Osteocyte (in vitro differentiated cells): ENCODE measurements around the gene MANSC4. TPM values are rescaled to one million over a fixed set of nuclear protein-coding genes. Genes with fewer than 3 reads are reported as not detected.

Experiments used
- DNase-seq: peaks from one replicate; pipeline ENCODE4 v3.0.0; 2021; ENCODE audit warnings: mixed read lengths; ENCODE audit not compliant: unreplicated experiment; ENCODE audit errors: extremely low spot score
- H3K27ac Mint-ChIP-seq: one replicate; pipeline ENCODE4 v1.8.0; 2021; ENCODE audit warnings: mild to moderate bottlenecking, mixed read lengths; ENCODE audit not compliant: unreplicated experiment
- H3K27me3 Mint-ChIP-seq: one replicate; pipeline ENCODE4 v1.8.0; 2021; ENCODE audit warnings: mixed read lengths; ENCODE audit not compliant: unreplicated experiment
- H3K36me3 Mint-ChIP-seq: one replicate; pipeline ENCODE4 v1.8.0; 2021; ENCODE audit warnings: mixed read lengths; ENCODE audit not compliant: unreplicated experiment
- H3K4me1 Mint-ChIP-seq: one replicate; pipeline ENCODE4 v1.8.0; 2021; ENCODE audit warnings: mixed read lengths; ENCODE audit not compliant: unreplicated experiment
- H3K4me3 Mint-ChIP-seq: one replicate; pipeline ENCODE4 v1.8.0; 2021; ENCODE audit warnings: mild to moderate bottlenecking, moderate library complexity, mixed read lengths; ENCODE audit not compliant: unreplicated experiment
- H3K9me3 Mint-ChIP-seq: one replicate; pipeline ENCODE4 v1.8.0; 2021; ENCODE audit warnings: mixed read lengths; ENCODE audit not compliant: unreplicated experiment
- CTCF ChIP-seq: fragments of 200-600 bp; sonication (generic); IDR thresholded peaks from 2 replicates; pipeline ENCODE4 v1.5.0; 2021; ENCODE audit warnings: antibody characterized with exemption, mild to moderate bottlenecking, moderate library complexity
- total RNA-seq: library from RNA; stranded (reverse); gene quantifications from 2 replicates; pipeline ENCODE4 v1.2.1, GENCODE V29; 2021

MANSC4 gene
- total RNA-seq, 1 donor from 2014 or later: not detected

GRCh38 chr12:27790179-27790578 lies 10.1 kb upstream of the MANSC4 start:
- peaks cover 33% of the 10 kb centered on the region for H3K36me3 Mint-ChIP-seq
- no peak overlapping the region for H3K4me3 Mint-ChIP-seq
- TF ChIP-seq CTCF: no peak
- no peaks in the 10 kb centered on the region for H3K27me3 Mint-ChIP-seq
- H3K27ac Mint-ChIP-seq: no peak overlapping the region
- no peaks in the 10 kb centered on the region for H3K9me3 Mint-ChIP-seq
- DNase-seq: no peak
- H3K4me1 Mint-ChIP-seq: peaks cover 11% of the 10 kb centered on the region

- Mint-ChIP-seq H3K9me3 (no peaks in the 10 kb centered on the region), H3K4me3 (no peak overlapping the region), H3K27ac (no peak overlapping the region), H3K4me1 (peaks cover 24% of the 10 kb centered on the region), H3K36me3 (peaks cover 14% of the 10 kb centered on the region), H3K27me3 (no peaks in the 10 kb centered on the region)
- no peak for TF ChIP-seq CTCF
- no peak for DNase-seq
Observed at GRCh38 chr12:27787559-27787958, 7.5 kb upstream of the MANSC4 start.

GRCh38 chr12:27785882-27786570 lies 6.0 kb upstream of the MANSC4 start:
- Mint-ChIP-seq H3K4me3 (no peak overlapping the region), H3K9me3 (no peaks in the 10 kb centered on the region), H3K36me3 (peaks cover 11% of the 10 kb centered on the region), H3K27me3 (no peaks in the 10 kb centered on the region), H3K4me1 (peaks cover 40% of the 10 kb centered on the region), H3K27ac (peak overlapping the region; percentile 50)
- TF ChIP-seq CTCF: no peak
- no peak for DNase-seq

GRCh38 chr12:27782481-27782880 lies 2.4 kb upstream of the MANSC4 start:
- no peak for DNase-seq
- TF ChIP-seq CTCF: no peak
- H3K4me1 Mint-ChIP-seq: peaks cover 49% of the 10 kb centered on the region
- no peak overlapping the region for H3K4me3 Mint-ChIP-seq
- H3K27me3 Mint-ChIP-seq: no peaks in the 10 kb centered on the region
- no peaks in the 10 kb centered on the region for H3K9me3 Mint-ChIP-seq
- H3K27ac Mint-ChIP-seq: peak overlapping the region; percentile 67
- H3K36me3 Mint-ChIP-seq: peaks cover 5% of the 10 kb centered on the region

- peaks cover 49% of the 10 kb centered on the region for H3K4me1 Mint-ChIP-seq
- peak overlapping the region; percentile 74 for H3K4me3 Mint-ChIP-seq
- H3K36me3 Mint-ChIP-seq: peaks cover 5% of the 10 kb centered on the region
- DNase-seq: no peak
- H3K27ac Mint-ChIP-seq: peak overlapping the region; percentile 67
- no peaks in the 10 kb centered on the region for H3K9me3 Mint-ChIP-seq
- TF ChIP-seq CTCF: no peak
- no peaks in the 10 kb centered on the region for H3K27me3 Mint-ChIP-seq
Observed at GRCh38 chr12:27781680-27782079, 1.6 kb upstream of the MANSC4 start.
